Activated CD4-positive, alpha-beta T cell treated with anti-CD3 and anti-CD28 coated beads, Interleukin-2, amount 50 U/mL, for 1 hour (primary cell): Measurements from ENCODE around the gene HSPA2.
"Not testable (repeated sequence)": the region's sequence is repeated elsewhere in the genome, so short reads cannot be mapped to it uniquely, and the experiment has no call there.

ENCODE experiments used
- DNase-seq: peaks from one replicate; pipeline ENCODE4 v3.0.0-alpha.2; 2020

Gene HSPA2

DNA sequence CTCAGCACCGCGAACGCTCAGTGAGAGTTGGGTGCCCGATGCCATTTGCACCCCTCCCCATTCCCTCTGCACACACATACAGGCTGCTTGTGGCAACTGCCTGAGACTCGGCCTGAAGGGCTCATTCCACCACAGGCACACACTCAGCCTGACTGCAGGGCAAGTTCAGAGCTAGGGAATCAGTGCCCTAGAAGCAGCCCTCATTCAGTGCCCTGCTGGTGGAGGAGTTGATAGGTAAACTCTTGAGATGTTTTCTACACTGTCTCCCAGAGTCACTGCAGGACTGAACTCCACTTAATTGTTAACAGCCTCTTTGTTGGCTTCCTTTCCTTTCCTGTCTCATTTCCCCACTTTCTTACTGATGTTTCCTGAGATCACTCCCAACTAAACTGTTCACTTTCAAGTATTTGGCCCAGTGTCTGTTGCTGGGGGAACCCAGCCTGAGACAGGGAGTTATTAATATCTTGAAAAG lies 26.1 kb downstream of the HSPA2 start:
- DNase-seq, result no peak

DNA sequence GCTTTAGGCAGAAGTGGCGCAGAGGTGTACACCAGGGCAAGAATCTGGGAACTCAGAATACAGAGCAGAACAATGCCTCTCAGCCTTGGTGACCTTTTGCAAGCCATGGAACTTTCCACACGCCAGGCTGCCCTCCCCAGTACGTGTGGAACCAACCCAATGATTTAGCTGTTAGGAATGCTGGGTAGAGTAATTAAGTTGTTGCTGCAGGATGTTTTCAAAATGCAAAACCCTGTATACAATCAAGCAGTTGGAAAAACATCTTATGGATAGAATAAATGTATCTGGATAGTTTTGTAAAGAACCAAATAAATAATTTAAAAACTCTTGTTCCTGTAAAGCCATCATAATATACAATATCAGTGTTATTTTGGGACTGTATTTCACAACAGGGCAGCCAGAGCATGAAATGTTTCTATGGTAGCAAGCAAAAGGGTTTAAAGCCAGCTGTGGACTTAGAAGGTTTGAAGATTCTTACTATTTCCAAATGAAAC lies 28.6 kb downstream of the HSPA2 start:
- DNase-seq, result no peak

DNA sequence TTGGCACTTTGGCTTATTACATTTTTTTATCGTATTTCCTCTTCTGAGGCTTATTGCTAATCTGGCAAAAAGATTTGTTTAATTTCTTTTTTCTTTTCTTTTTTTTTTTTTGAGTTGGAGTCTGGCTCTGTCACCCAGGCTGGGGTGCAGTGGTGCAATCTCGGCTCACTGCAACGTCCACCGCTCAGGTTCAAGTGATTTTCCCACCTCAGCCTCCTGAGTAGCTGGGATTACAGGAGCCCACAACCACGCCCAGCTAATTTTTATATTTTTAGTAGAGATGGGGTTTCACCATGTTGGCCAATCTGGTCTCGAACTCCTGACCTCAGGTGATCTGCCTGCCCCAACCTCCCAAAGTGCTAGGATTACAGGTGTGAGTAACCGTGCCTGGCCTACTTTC lies 29.1 kb downstream of the HSPA2 start:
- not testable (repeated sequence) for DNase-seq

DNA sequence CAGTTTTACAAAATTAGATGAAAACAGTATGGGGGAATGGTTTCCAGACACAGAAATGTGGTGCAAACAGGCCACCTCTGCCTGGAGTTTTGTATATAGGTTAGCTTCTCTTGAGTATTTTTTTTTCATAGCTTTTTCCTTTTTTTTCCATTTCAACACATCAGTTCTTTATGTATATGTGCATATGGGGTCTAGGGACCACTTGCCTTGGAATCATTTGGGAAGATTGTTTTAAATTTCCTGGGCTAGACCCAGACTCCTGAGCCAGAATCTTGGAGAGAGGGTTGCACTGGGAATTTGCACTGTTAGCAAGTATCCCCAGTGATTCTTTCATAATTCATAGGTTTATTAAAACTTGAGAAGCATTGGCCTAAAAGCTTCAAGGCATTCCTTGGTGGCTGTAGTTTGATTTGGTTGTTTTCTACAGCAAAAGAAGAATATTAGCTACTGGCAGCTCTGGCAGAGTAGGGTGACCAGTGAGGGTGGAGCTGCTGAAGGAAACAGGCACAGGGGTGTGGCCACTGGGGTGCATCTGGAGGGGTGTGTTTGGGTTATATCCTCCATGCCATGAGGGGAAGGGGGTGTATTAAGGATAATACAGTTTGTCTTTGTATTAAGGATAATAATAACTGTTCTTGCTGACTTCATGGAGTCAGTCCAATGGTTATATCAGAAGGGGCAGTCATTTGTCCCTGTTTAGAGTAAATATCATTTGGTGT lies 32.0 kb downstream of the HSPA2 start:
- no peak for DNase-seq

DNA sequence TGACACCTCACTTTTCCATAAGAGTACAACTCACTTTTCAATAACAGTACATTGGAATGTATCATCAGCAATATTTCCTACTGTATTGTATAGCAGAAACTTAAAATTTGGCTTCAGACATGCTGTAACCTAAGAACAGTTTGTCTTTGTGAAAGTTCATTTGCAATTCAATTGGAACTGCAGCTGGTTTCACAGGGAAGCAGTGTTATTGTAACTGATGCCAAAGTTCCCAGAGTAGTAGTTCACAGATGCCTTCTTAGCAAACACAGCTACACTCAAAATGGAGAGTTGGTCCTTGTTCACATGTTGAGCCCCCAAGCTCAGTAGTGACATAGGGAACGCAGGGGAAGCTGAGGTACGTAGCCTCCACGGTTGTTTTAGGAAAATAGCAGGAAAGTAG lies 32.6 kb downstream of the HSPA2 start:
- no peak for DNase-seq

DNA sequence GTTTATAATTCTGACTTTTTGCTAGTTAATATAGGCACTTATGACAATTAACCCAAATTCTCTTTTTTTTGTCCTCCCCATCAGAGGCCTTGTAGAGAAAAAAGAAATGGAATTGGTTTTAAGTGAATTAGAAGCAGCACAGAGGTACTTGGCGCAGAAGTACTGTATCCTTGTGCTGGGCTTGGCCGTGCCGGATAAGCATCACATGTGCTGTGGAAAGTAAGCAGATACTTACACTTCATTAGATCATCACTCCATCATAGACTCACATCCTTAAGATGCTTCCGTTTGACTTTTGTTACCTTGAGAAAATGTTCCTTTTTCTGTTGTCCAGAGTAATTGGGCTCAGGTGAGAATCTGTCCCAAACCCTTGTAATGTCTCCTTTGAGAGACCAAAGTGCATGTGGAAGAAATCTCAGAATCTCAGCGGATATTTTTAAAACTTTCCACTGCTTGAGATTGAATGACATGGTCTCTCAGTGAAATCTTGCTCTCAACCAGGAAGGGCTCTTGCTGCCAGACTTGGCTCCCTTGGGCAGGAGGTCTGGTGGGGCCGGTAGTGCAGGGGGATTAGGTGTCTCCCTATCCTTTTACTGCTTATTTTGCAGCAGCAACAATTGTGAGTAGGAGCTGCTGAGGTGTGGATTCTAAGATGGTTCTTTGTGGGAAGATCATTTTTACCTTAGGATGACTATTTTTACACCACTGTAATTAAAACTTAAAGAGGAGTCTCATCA lies 34.0 kb downstream of the HSPA2 start:
- DNase-seq, result no peak

DNA sequence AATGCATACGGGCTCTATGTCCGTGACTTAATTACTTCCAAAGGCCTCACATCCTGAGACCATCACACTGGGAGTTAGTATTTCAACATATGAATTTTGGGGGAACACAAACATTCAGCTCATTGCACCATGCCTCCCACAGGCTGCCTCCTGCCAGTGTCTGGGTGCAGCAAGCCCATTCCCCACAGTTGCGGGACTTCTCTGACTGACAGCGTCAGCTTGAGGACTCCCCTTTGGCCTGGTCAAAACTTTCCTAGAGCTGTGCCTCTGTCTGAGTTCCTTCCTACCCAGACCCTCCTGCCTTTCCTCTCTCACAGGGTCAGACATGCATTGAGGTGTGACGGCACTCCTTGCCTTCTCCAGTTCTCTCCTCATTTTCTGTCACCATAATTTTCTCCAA lies 36.7 kb downstream of the HSPA2 start:
- no peak for DNase-seq

DNA sequence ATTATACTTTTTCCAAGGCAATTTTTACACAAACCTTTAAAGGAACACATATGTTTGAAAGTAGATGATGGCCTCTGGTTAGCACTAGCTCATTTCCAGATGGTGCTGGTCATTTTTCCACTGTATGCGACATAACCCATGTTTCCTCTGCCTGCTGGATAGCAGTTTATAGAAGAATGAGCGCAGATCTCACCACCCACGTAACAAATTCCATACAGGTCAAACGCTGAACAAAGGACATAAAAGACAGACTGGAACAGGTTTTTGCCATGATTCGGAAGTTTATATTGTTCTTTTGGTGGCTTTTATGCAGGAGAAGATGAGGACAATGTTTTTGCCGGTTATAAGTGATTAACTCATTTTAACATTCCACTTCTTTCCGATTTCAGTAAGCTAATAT lies 39.9 kb downstream of the HSPA2 start:
- no peak for DNase-seq

DNA sequence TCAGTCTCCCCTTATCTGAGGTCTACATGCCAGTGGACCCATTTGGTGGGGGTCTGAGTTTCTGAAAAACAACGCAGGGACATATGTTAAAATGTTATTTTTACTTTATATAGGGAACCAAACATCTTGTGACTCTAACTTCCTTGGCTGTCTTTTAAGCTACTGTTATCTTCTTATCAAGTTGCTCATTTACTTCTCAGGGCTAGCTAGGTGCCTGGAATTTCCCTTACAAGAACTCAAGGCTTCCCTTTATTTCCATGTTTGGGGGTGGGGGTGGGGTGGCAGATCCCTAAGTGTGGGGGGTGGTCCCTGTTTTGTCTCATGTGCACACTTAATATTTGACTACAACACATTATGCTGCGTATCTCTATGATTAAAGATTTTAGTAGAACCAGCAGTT lies 40.8 kb downstream of the HSPA2 start:
- DNase-seq, result no peak

DNA sequence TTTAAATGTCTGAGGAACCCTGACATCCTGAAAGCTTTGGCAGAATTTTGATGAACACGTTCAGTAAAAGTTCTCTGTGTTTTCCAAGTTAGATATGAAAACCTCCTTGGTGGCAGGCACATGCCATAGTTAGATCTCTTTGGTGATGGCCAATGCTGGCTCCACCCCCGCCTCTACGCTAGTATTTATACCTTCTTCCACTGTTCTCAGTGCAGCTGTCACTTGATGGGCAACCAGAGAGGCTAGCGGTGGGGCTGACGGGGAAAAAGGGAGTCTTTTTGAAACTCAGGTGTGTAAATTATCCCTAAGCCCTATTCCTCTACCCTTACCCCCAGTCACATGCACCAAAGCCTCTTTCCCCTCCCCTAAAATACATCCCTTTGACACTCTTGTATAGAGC lies 41.3 kb downstream of the HSPA2 start:
- DNase-seq, result no peak

DNA sequence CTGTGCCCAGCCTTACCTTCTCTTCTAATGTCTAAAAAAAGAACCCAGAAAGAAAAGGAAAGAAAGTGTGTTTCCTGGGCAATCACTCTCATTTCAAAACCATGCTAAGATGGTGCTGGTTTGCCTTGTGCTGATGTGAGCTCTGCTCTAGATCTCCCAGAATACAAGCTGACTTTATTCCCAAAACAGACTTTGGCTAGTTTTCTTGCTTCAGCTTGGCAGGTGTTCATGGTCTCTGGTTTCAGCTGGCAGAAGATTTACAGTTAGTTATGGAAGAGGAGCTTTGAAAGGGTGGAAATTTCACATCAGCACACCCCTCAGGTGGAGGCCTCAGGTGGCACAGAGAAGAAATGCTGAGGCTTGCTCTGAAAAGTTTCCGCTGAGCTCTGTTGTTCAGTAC lies 43.6 kb downstream of the HSPA2 start:
- no peak for DNase-seq

DNA sequence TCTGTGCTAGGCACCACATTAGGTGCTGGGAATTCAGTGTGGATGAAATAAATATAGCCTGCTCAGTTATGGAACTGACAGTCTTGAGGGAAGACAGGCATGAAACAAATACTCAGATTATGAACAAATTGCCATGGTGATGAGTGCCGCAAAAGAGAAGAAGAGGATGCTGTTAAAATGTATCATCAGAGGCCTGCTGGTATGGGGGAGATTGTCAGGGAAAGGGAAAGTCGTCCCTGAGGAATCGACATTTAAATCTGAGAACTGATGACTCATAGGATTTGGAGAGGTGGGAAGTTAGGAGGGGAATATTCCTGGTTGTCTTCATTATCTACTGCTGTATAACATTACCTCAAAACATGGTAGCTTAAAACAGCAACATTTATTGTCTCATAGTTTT lies 51.3 kb downstream of the HSPA2 start:
- no peak for DNase-seq
